Nephron (organoid): ENCODE measurements around the gene RPTOR.

Experiments used
- H3K27ac Mint-ChIP-seq, 3 experiments: 2 replicates each; pipeline ENCODE4 v1.8.0; 2020; ENCODE audit warnings: mixed read lengths in 3 of 3, mild to moderate bottlenecking in 2 of 3, moderate library complexity in 1 of 3
- H3K27me3 Mint-ChIP-seq: 2 replicates; pipeline ENCODE4 v1.8.0; 2021; ENCODE audit warnings: low read depth, mild to moderate bottlenecking, moderate library complexity, mixed read lengths
- H3K36me3 Mint-ChIP-seq: 2 replicates; pipeline ENCODE4 v1.8.0; 2020; ENCODE audit warnings: low read depth, mixed read lengths
- H3K4me1 Mint-ChIP-seq: 2 replicates; pipeline ENCODE4 v1.8.0; 2020; ENCODE audit warnings: mixed read lengths
- H3K4me3 Mint-ChIP-seq, 3 experiments: 2 replicates each; pipeline ENCODE4 v1.8.0; 2020; ENCODE audit warnings: mild to moderate bottlenecking in 3 of 3, mixed read lengths in 3 of 3, moderate library complexity in 2 of 3
- H3K9me3 Mint-ChIP-seq: 2 replicates; pipeline ENCODE4 v1.8.0; 2020; ENCODE audit warnings: mixed read lengths
- TF ChIP-seq, protein P1 (sequence below), 3 experiments: fragments of 200-600 bp; sonication (generic); IDR thresholded peaks; one replicate each; pipeline ENCODE4 v1.5.0; 2021; ENCODE audit warnings: antibody characterized with exemption in 3 of 3; ENCODE audit not compliant: unreplicated experiment in 3 of 3

The RPTOR gene

DNA sequence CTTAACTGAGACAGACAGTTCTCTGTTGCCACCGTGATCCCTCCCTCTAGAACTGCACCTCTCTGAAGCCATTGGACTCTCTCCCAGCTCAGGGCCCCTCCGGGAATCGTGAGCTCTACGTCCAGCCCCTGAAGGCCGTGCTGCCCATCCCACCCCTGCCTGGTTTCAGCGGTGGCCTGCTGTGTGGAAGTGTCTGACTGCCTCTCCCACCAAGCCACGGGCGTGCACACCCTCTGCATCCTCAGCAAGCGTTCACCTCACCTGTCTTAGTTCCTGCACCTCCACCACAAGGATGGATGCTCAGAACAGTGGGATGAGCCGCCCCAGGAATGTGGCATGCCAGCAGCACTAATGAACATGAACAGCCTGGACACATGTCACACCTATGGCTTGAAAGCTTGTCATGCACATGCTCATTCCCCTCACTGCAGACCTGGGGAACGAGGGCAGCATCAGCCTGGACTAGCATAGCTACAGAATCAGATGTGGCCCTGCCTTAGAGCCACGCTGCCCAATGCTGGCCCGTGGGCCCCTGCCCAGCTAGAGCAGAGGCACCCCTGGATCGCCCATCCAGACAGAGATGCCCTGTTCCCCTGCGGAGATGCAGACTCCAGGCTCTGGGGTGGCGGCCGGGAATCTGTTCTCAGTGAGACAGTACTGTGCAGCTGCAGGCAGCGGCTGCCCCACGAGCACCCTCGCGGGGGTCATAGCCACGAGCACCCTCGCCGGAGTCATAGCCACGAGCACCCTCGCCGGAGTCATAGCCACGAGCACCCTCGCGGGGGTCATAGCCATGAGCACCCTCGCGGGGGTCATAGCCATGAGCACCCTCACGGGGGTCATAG, 373.3 kb downstream of the RPTOR start:
- H3K27me3 Mint-ChIP-seq: no peaks in the 10 kb centered on the region
- TF ChIP-seq, protein P1, sequence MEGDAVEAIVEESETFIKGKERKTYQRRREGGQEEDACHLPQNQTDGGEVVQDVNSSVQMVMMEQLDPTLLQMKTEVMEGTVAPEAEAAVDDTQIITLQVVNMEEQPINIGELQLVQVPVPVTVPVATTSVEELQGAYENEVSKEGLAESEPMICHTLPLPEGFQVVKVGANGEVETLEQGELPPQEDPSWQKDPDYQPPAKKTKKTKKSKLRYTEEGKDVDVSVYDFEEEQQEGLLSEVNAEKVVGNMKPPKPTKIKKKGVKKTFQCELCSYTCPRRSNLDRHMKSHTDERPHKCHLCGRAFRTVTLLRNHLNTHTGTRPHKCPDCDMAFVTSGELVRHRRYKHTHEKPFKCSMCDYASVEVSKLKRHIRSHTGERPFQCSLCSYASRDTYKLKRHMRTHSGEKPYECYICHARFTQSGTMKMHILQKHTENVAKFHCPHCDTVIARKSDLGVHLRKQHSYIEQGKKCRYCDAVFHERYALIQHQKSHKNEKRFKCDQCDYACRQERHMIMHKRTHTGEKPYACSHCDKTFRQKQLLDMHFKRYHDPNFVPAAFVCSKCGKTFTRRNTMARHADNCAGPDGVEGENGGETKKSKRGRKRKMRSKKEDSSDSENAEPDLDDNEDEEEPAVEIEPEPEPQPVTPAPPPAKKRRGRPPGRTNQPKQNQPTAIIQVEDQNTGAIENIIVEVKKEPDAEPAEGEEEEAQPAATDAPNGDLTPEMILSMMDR (IDR thresholded peaks at IDR 0.05; ENCODE audit: unreplicated experiment in 3 of 3): no peak
- H3K9me3 Mint-ChIP-seq: no peaks in the 10 kb centered on the region
- H3K36me3 Mint-ChIP-seq: peaks cover 23% of the 10 kb centered on the region
- peak overlapping the region in 2 of 3 experiments; percentile 5 to 73 for H3K27ac Mint-ChIP-seq
- H3K4me1 Mint-ChIP-seq: peaks cover 34% of the 10 kb centered on the region
- H3K4me3 Mint-ChIP-seq: no peak overlapping the region

DNA sequence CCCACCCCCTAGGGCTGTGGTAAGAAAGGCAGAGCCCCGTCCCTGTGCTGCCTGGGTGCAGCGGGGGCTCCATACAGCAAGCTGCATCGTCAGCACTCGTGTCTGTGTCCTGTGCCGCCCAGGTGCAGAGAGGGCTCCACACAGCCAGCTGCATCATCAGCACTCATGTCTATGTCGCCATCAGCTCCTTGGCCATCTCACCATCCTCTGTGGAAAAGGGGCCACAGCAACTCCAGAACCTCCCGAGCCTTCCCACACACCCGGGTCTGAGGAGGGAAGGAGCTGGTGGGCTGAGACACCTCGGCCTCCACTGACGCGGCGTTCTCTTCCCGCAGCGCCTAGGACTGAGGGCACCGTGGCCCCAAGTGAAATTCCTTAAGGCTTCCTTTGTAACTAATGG, 374.1 kb downstream of the RPTOR start:
- TF ChIP-seq, protein P1 (IDR thresholded peaks at IDR 0.05; ENCODE audit: unreplicated experiment in 3 of 3): no peak
- no peaks in the 10 kb centered on the region for H3K9me3 Mint-ChIP-seq
- peaks cover 21% of the 10 kb centered on the region for H3K36me3 Mint-ChIP-seq
- peak overlapping the region in 2 of 3 experiments; percentile 94 to 98 for H3K27ac Mint-ChIP-seq
- no peak overlapping the region for H3K4me3 Mint-ChIP-seq
- H3K27me3 Mint-ChIP-seq: no peaks in the 10 kb centered on the region
- H3K4me1 Mint-ChIP-seq: peaks cover 34% of the 10 kb centered on the region

DNA sequence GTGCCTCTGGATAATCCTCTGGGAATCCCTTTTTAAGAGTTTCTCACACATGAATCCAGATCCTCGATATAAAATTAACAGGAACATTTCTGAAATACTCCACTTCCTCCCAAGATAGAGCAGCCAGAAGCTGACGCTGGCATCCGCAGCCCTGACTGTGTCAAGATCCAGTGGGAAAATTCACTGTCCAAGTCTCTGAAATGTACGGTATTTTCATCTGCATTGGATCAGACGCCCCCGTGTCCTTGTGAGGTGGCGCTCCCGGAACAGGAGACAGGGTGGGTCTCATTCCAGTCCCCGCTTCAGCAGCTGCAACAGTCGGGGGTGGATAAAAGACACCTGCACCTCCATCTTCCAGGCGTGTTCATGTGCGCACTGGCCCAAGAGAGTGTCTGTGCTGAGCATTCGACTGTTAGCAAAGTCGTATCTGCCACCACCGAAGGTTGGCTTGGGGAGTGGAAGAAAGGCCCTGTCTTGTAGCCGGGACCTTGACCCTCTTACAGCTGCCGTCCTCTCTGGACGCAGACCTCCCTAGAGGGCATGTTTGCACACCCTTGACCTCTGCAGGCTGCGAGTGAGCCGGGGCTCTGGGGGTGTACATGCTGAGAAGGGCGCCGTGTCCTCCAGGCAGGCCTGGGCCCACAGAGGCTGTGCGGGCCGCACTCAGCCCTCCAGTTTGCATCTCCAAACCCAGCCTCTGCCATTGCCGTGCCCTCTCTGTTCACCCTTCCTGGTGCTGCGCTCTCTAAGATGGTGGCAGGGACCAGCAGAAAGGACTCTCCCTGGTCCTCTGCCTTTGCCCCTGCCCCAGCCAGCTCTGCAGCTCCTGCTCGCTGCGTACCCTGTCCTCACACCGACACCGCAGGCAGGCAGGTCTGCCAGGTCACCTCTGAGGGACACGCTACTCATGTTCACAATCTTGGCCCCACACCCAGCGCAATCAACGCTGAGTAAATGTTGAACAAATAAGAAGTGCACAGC, 375.0 kb downstream of the RPTOR start:
- H3K4me3 Mint-ChIP-seq: peak overlapping the region in 2 of 3 experiments; percentile 23 to 37
- H3K4me1 Mint-ChIP-seq: peaks cover 34% of the 10 kb centered on the region
- H3K27me3 Mint-ChIP-seq: no peaks in the 10 kb centered on the region
- H3K36me3 Mint-ChIP-seq: peaks cover 27% of the 10 kb centered on the region
- H3K27ac Mint-ChIP-seq: peak overlapping the region; percentile 91 to 99 (median 98)
- no peaks in the 10 kb centered on the region for H3K9me3 Mint-ChIP-seq
- TF ChIP-seq, protein P1 (IDR thresholded peaks at IDR 0.05; ENCODE audit: unreplicated experiment in 3 of 3): no peak

DNA sequence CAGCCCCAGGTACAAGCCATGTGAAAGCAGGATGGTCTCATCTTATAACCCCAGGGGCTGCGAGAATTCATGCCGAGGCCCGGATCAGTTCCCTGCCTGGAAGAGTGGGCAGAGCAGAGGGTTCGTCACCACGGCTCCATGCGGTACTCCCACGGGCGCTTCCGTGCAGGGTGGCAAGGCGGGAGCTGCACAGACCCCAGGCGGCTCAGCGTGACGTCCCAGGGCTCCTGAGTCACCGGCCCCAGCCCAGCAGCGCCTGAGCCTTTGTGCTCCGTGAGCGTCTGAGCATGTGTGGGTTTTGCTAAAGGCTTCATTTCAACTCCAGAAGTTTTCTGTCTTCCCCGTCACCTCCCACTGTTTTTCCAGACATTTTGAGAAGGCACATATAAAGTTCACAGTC, 375.8 kb downstream of the RPTOR start:
- H3K9me3 Mint-ChIP-seq: no peaks in the 10 kb centered on the region
- H3K36me3 Mint-ChIP-seq: peaks cover 29% of the 10 kb centered on the region
- H3K4me3 Mint-ChIP-seq: peak overlapping the region in 2 of 3 experiments; percentile 47 to 64
- peaks cover 34% of the 10 kb centered on the region for H3K4me1 Mint-ChIP-seq
- no peaks in the 10 kb centered on the region for H3K27me3 Mint-ChIP-seq
- TF ChIP-seq, protein P1 (IDR thresholded peaks at IDR 0.05; ENCODE audit: unreplicated experiment in 3 of 3): no peak
- peak overlapping the region; percentile 91 to 99 (median 98) for H3K27ac Mint-ChIP-seq

DNA sequence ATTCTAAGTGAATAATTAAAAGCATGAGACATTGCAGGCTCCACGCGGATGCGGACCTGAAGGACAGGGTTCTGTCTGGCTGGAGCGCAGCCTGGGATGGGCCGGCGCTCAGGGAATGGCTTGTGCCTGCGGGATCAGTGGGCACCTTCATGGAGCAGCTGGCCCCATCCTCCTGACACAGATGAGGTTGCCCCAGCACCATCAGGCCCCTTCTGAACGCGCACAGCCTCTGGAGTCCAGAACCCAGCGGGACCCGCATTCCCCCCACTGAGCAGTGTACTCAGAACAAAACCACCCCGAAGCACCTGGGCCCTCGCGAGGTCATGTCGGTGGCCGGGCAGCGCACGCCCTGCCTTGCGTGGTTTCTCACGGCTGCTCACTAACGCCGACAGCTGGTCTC, 376.5 kb downstream of the RPTOR start:
- TF ChIP-seq, protein P1 (IDR thresholded peaks at IDR 0.05; ENCODE audit: unreplicated experiment in 3 of 3): no peak
- Mint-ChIP-seq H3K9me3 (no peaks in the 10 kb centered on the region), H3K36me3 (peaks cover 28% of the 10 kb centered on the region), H3K4me1 (peaks cover 41% of the 10 kb centered on the region), H3K4me3 (peak overlapping the region in 2 of 3 experiments; percentile 47 to 64), H3K27ac (peak overlapping the region; percentile 91 to 99 (median 98)), H3K27me3 (no peaks in the 10 kb centered on the region)
